ENCODE measurements around the gene CRB1.

- TF ChIP-seq CTCF (conservative IDR thresholded peaks at IDR 0.05; ENCODE audit: low read depth in 2 of 2), result no peak
- TF ChIP-seq JUNB (IDR thresholded peaks at IDR 0.05; ENCODE audit: unreplicated experiment), result no peak
- TF ChIP-seq CREB1 (CRISPR knock-in tag; IDR thresholded peaks at IDR 0.05; ENCODE audit: low read depth), result no peak
- TF ChIP-seq EZH2 (IDR thresholded peaks at IDR 0.05; ENCODE audit: low read depth, unreplicated experiment), result no peak
- TF ChIP-seq POLR2AphosphoS5 (IDR thresholded peaks at IDR 0.05; ENCODE audit: low read depth), result no peak
These were observed 83.9 kb downstream of the CRB1 start for GRCh38 chr1:197351821-197352440.
